ENCODE data around the gene HIBCH. TPM values are rescaled to one million over a fixed set of nuclear protein-coding genes. Genes with fewer than 3 reads are reported as not detected.

Gene HIBCH
- total and polyA plus RNA-seq, 2 of the 13 experiments (the other 11 are each of a cell fraction or from before 2014, with no cell fraction given): 18.8 to 49.5 TPM

- no peak for TF ChIP-seq ZFAT (CRISPR knock-in tag; conservative IDR thresholded peaks at IDR 0.05)
These were observed 46.7 kb upstream of the HIBCH start (continued) for GRCh38 chr2:190366248-190366753.

GRCh38 chr2:190365499-190366204 lies 46.0 kb upstream of the HIBCH start:
- H2AFZ ChIP-seq (ENCODE audit: low read length): no peak overlapping the region
- no peak overlapping the region for H3K9ac ChIP-seq (ENCODE audit: insufficient read depth, low read depth, low read length)
- no peaks in the 10 kb centered on the region for H3K9me3 ChIP-seq (ENCODE audit: low read length)
- DNase-seq (ENCODE audit: low spot score): no peak
- intact Hi-C loops (cut with micrococcal nuclease; ENCODE audit: unreplicated experiment): no loop called here
- H3K27me3 ChIP-seq (ENCODE audit: control insufficient read depth in 1 of 2, insufficient read depth in 2 of 2, low read length in 2 of 2): no peaks in the 10 kb centered on the region
- H3K4me2 ChIP-seq (ENCODE audit: low read depth, low read length): no peak overlapping the region
- H3K27ac ChIP-seq (ENCODE audit: extremely low read length, insufficient read depth, low read length): no peak overlapping the region
- no peak for TF ChIP-seq ZNF879 (CRISPR knock-in tag; IDR thresholded peaks at IDR 0.05)
- no peak for TF ChIP-seq UBTF (CRISPR knock-in tag; IDR thresholded peaks at IDR 0.05)
- TF ChIP-seq PBX3 (CRISPR knock-in tag; IDR thresholded peaks at IDR 0.05; ENCODE audit: borderline replicate concordance): no peak
- no peak for TF ChIP-seq SPEN (CRISPR knock-in tag; IDR thresholded peaks at IDR 0.05; ENCODE audit: low read depth)
- TF ChIP-seq YEATS4 (CRISPR knock-in tag; IDR thresholded peaks at IDR 0.05; ENCODE audit: borderline replicate concordance): no peak
- H4K20me1 ChIP-seq (ENCODE audit: insufficient read depth, low read length): no peaks in the 10 kb centered on the region
- H3K4me1 ChIP-seq (ENCODE audit: insufficient read depth, low read length): no peaks in the 10 kb centered on the region
- no peak overlapping the region for H3K4me3 ChIP-seq (replicated peaks in 1 of 3; ENCODE audit: insufficient read depth in 1 of 3, low read depth in 2 of 3, low read length in 3 of 3)
- H3K36me3 ChIP-seq (replicated peaks in 1 of 2; ENCODE audit: control insufficient read depth in 1 of 2, insufficient read depth in 2 of 2, low read length in 2 of 2): peaks cover 0 to 10% of the 10 kb centered on the region in 2 experiments; a peak in 4 of 5 replicates
- in situ Hi-C loops (cut with HindIII; ENCODE audit: extremely low pct_ligation_motif_present, low pct_unique_long_range_greater_than_20kb): no loop called here
- no peak for FAIRE-seq
- no TSS peak for BruUV-seq (replicated peaks)
- H3K79me2 ChIP-seq (ENCODE audit: insufficient read depth, low read length): no peaks in the 10 kb centered on the region
- CTCF ChIA-PET (ENCODE audit: low intra/inter-chr PET ratio, low total read pairs): no interaction called here
- POLR2A ChIA-PET: no interaction called here
- no peak for ATAC-seq
- WGBS (ENCODE audit: low lambda C conversion rate): 82% methylated on average over 19 of the region's 19 CpGs
